Stimulated activated CD4-positive, alpha-beta T cell treated with anti-CD3 and anti-CD28 coated beads, TNF-alpha, amount 100 ng/mL, for 4 hours (primary cell): Measurements from ENCODE around the gene MAMSTR.
"Not testable (repeated sequence)": the region's sequence is repeated elsewhere in the genome, so short reads cannot be mapped to it uniquely, and the experiment has no call there.

Experiments used
- DNase-seq, 3 experiments: peaks; one replicate each; pipeline ENCODE4 v3.0.0-alpha.2; 2020; ENCODE audit warnings: low read depth in 3 of 3

Gene MAMSTR

GRCh38 chr19:48719263-48720171, at the start of gene MAMSTR:
Gene MAMSTR (minus strand): TSS chr19:48719725. CDS start chr19:48719031, 694 bp downstream.
- no peak for DNase-seq

GRCh38 chr19:48768994-48769713, 49.6 kb upstream of the MAMSTR start:
- no peak for DNase-seq

GRCh38 chr19:48768171-48768753, 48.7 kb upstream of the MAMSTR start:
- DNase-seq, result not testable (repeated sequence)

GRCh38 chr19:48765816-48766215, 46.3 kb upstream of the MAMSTR start:
- not testable (repeated sequence) for DNase-seq

GRCh38 chr19:48760504-48761205, 41.1 kb upstream of the MAMSTR start:
- no peak for DNase-seq

- no peak for DNase-seq
Observed at GRCh38 chr19:48757741-48758144, 38.2 kb upstream of the MAMSTR start.

- DNase-seq, result no peak
Observed at GRCh38 chr19:48757089-48757675, 37.7 kb upstream of the MAMSTR start.

- DNase-seq, result no peak
Observed at GRCh38 chr19:48756686-48757085, 37.2 kb upstream of the MAMSTR start.

GRCh38 chr19:48756212-48756611, 36.7 kb upstream of the MAMSTR start:
- no peak for DNase-seq

- DNase-seq, result no peak
Observed at GRCh38 chr19:48755787-48756186, 36.3 kb upstream of the MAMSTR start.

- DNase-seq, result no peak
Observed at GRCh38 chr19:48755084-48755641, 35.6 kb upstream of the MAMSTR start, which contains the start of gene FGF21. Gene FGF21 (plus strand): TSS chr19:48755524. CDS start chr19:48756237, 713 bp downstream.

- no peak for DNase-seq
Observed at GRCh38 chr19:48752496-48753365, 33.2 kb upstream of the MAMSTR start, which contains the start of gene FUT1. Gene FUT1 (minus strand): TSS chr19:48752641. CDS start chr19:48751281, 1,360 bp downstream.

- no peak for DNase-seq
Observed at GRCh38 chr19:48751845-48752495, 32.4 kb upstream of the MAMSTR start.

GRCh38 chr19:48750771-48751504, 31.4 kb upstream of the MAMSTR start:
- DNase-seq, result no peak

GRCh38 chr19:48750351-48750750, 30.8 kb upstream of the MAMSTR start:
- no peak for DNase-seq

GRCh38 chr19:48749571-48750198, 30.2 kb upstream of the MAMSTR start:
- no peak for DNase-seq

- DNase-seq, result no peak
Observed at GRCh38 chr19:48746738-48747575, 27.4 kb upstream of the MAMSTR start, which contains the start of gene IZUMO1. Gene IZUMO1 (minus strand): TSS chr19:48746909. CDS start chr19:48745859, 1,050 bp downstream.
